Nephron progenitor cell (in vitro differentiated cells): Measurements from ENCODE around the gene ITFG1.
A peak's percentile ranks its signal among the peaks of the same experiment; 100 is the strongest.

Source experiments
- DNase-seq: peaks from one replicate; pipeline ENCODE4 v3.0.0; 2021
- H3K27ac Mint-ChIP-seq: 2 replicates; pipeline ENCODE4 v1.8.0; 2021; ENCODE audit warnings: mild to moderate bottlenecking, moderate library complexity, mixed read lengths
- H3K27me3 Mint-ChIP-seq: 2 replicates; pipeline ENCODE4 v1.8.0; 2021; ENCODE audit warnings: mild to moderate bottlenecking, low read depth, mixed read lengths; ENCODE audit not compliant: poor library complexity
- H3K36me3 Mint-ChIP-seq: 2 replicates; pipeline ENCODE4 v1.8.0; 2021; ENCODE audit warnings: low read depth, mixed read lengths
- H3K4me1 Mint-ChIP-seq: 2 replicates; pipeline ENCODE4 v1.8.0; 2021; ENCODE audit warnings: mixed read lengths
- H3K4me3 Mint-ChIP-seq: 2 replicates; pipeline ENCODE4 v1.8.0; 2021; ENCODE audit warnings: mild to moderate bottlenecking, moderate library complexity, mixed read lengths
- H3K9me3 Mint-ChIP-seq: 2 replicates; pipeline ENCODE4 v1.8.0; 2021; ENCODE audit warnings: mild to moderate bottlenecking, moderate library complexity, mixed read lengths
- CTCF ChIP-seq: fragments of 200-600 bp; sonication (generic); IDR thresholded peaks from 2 replicates; pipeline ENCODE4 v1.5.0; 2021; ENCODE audit warnings: antibody characterized with exemption

Gene ITFG1

GRCh38 chr16:47460711-47461597, at the start of gene ITFG1, which contains the start of gene PHKB:
Gene ITFG1, minus strand, starts transcription at chr16:47461063. Its CDS starts 18 bp downstream, at chr16:47461045.
Gene PHKB, plus strand, starts transcription at chr16:47461331. Its CDS starts 20 bp downstream, at chr16:47461351.
- H3K9me3 Mint-ChIP-seq: no peaks in the 10 kb centered on the region
- H3K4me3 Mint-ChIP-seq: peak within 1 kb of the TSS; percentile 99
- peak within 1 kb of the TSS; percentile 100 for H3K27ac Mint-ChIP-seq
- H3K4me1 Mint-ChIP-seq: peaks cover 36% of the 10 kb centered on the region
- no peaks in the 10 kb centered on the region for H3K27me3 Mint-ChIP-seq
- H3K36me3 Mint-ChIP-seq: peaks cover 13% of the 10 kb centered on the region
- peak; percentile 96 for DNase-seq
- no peak for TF ChIP-seq CTCF

GRCh38 chr16:47507701-47508100, 46.8 kb upstream of the ITFG1 start:
- DNase-seq: no peak
- TF ChIP-seq CTCF: no peak
- Mint-ChIP-seq H3K27ac (no peak overlapping the region), H3K36me3 (peaks cover 56% of the 10 kb centered on the region), H3K9me3 (no peaks in the 10 kb centered on the region), H3K4me1 (peaks cover 5% of the 10 kb centered on the region), H3K27me3 (no peaks in the 10 kb centered on the region), H3K4me3 (no peak overlapping the region)

- Mint-ChIP-seq H3K4me3 (no peak overlapping the region), H3K36me3 (peaks cover 52% of the 10 kb centered on the region), H3K4me1 (peaks cover 5% of the 10 kb centered on the region), H3K9me3 (no peaks in the 10 kb centered on the region), H3K27ac (no peak overlapping the region), H3K27me3 (no peaks in the 10 kb centered on the region)
- TF ChIP-seq CTCF: no peak
- DNase-seq: no peak
Observed at GRCh38 chr16:47506800-47507199, 45.9 kb upstream of the ITFG1 start.

- no peaks in the 10 kb centered on the region for H3K27me3 Mint-ChIP-seq
- no peaks in the 10 kb centered on the region for H3K9me3 Mint-ChIP-seq
- peaks cover 5% of the 10 kb centered on the region for H3K4me1 Mint-ChIP-seq
- peaks cover 55% of the 10 kb centered on the region for H3K36me3 Mint-ChIP-seq
- H3K4me3 Mint-ChIP-seq: no peak overlapping the region
- no peak overlapping the region for H3K27ac Mint-ChIP-seq
- no peak for DNase-seq
- TF ChIP-seq CTCF: no peak
Observed at GRCh38 chr16:47504599-47504998, 43.7 kb upstream of the ITFG1 start.

GRCh38 chr16:47503936-47504335, 43.1 kb upstream of the ITFG1 start:
- H3K9me3 Mint-ChIP-seq: no peaks in the 10 kb centered on the region
- no peak for TF ChIP-seq CTCF
- H3K27me3 Mint-ChIP-seq: no peaks in the 10 kb centered on the region
- no peak overlapping the region for H3K27ac Mint-ChIP-seq
- peaks cover 61% of the 10 kb centered on the region for H3K36me3 Mint-ChIP-seq
- H3K4me1 Mint-ChIP-seq: peaks cover 5% of the 10 kb centered on the region
- no peak overlapping the region for H3K4me3 Mint-ChIP-seq
- no peak for DNase-seq
